HepG2 (cell line): ENCODE data around the gene LORICRIN. TPM values are rescaled to one million over a fixed set of nuclear protein-coding genes. Genes with fewer than 3 reads are reported as not detected.

Experiments used
- ATAC-seq: fragments of 200-7000 bp; cut with Tn5 transposase; 3 replicates; pipeline ENCODE4 v1.9.1; 2020; ENCODE audit warnings: mild to moderate bottlenecking, moderate library complexity
- BruUV-seq: library from RNA; stranded (reverse); fragments of 400-500 nt; replicated peaks from 2 replicates; lab custom pipeline; 2021; lab: Mats Ljungman, UMichigan
- CTCF ChIA-PET: fragments of 300-600 bp; formaldehyde crosslinking; extraction: SDS; loops from one replicate; lab custom pipeline; 2021; ENCODE audit warnings: low total read pairs, inconsistent platforms, low intra/inter-chr PET ratio; lab: Yijun Ruan, JAX
- POLR2A ChIA-PET: fragments of 350-600 bp; sonication (Branson Sonifier 250); formaldehyde crosslinking; loops from one replicate; lab custom pipeline; 2020; ENCODE audit warnings: antibody characterized with exemption, inconsistent platforms; lab: Yijun Ruan, JAX
- DNase-seq: peaks from one replicate; pipeline ENCODE4 v3.0.0-alpha.2; 2015; ENCODE audit warnings: low spot score
- FAIRE-seq: peaks from 3 replicates; lab custom pipeline; 2011; peaks lifted over from hg19 to GRCh38; lab: Jason Lieb, UNC
- H2AFZ ChIP-seq: one replicate; pipeline ENCODE4 v1.6.1; 2011; ENCODE audit warnings: low read length, inconsistent platforms
- H3K27ac ChIP-seq: fragments of 300-600 bp; 3 replicates; pipeline ENCODE4 v1.8.0; 2011; ENCODE audit warnings: mixed run types, mild to moderate bottlenecking, mixed read lengths, low read length, inconsistent platforms; ENCODE audit not compliant: insufficient read depth; ENCODE audit errors: extremely low read length
- H3K27me3 ChIP-seq, 2 experiments: fragments of 200-600 bp in 1 of 2; 2 replicates in 1 of 2; 3 replicates in 1 of 2; pipeline versions ENCODE4 v1.6.0 to v1.8.0; 2011; ENCODE audit warnings: low read length in 2 of 2, mild to moderate bottlenecking in 2 of 2, moderate library complexity in 2 of 2, inconsistent platforms in 1 of 2; ENCODE audit not compliant: insufficient read depth in 2 of 2, control insufficient read depth in 1 of 2
- H3K36me3 ChIP-seq, 2 experiments: fragments of 200-600 bp in 1 of 2; replicated peaks in 1 of 2; 2 replicates in 1 of 2; 3 replicates in 1 of 2; pipeline versions ENCODE4 v1.5.1 to v1.8.0; 2011; ENCODE audit warnings: low read length in 2 of 2, inconsistent platforms in 1 of 2; ENCODE audit not compliant: insufficient read depth in 2 of 2, control insufficient read depth in 1 of 2
- H3K4me1 ChIP-seq: 2 replicates; pipeline ENCODE4 v1.5.1; 2012; ENCODE audit warnings: low read length, inconsistent platforms; ENCODE audit not compliant: insufficient read depth
- H3K4me2 ChIP-seq: 2 replicates; pipeline ENCODE4 v1.6.0; 2011; ENCODE audit warnings: low read depth, low read length, inconsistent platforms
- H3K4me3 ChIP-seq, 3 experiments: fragments of 200-600 bp in 1 of 3; sonication (generic), shearing (Covaris generic) in 1 of 3; replicated peaks in 1 of 3; 2 replicates each; pipeline ENCODE4 v1.5.1; 2011 to 2016; ENCODE audit warnings: low read length in 3 of 3, inconsistent platforms in 2 of 3, low read depth in 2 of 3, mild to moderate bottlenecking in 2 of 3, control low read depth in 1 of 3, mixed read lengths in 1 of 3; ENCODE audit not compliant: insufficient read depth in 1 of 3
- H3K79me2 ChIP-seq: one replicate; pipeline ENCODE4 v1.6.1; 2011; ENCODE audit warnings: low read length, inconsistent platforms; ENCODE audit not compliant: insufficient read depth
- H3K9ac ChIP-seq: 2 replicates; pipeline ENCODE4 v1.6.0; 2011; ENCODE audit warnings: mild to moderate bottlenecking, low read depth, low read length, inconsistent platforms; ENCODE audit not compliant: insufficient read depth
- H3K9me3 ChIP-seq: 2 replicates; pipeline ENCODE4 v1.5.1; 2012; ENCODE audit warnings: mild to moderate bottlenecking, low read length
- H4K20me1 ChIP-seq: 2 replicates; pipeline ENCODE4 v1.6.0; 2011; ENCODE audit warnings: inconsistent platforms, mild to moderate bottlenecking, low read length, moderate library complexity; ENCODE audit not compliant: insufficient read depth
- CEBPG ChIP-seq: IDR thresholded peaks from 2 replicates; pipeline ENCODE4 v1.6.1; 2016
- DNMT3B ChIP-seq: conservative IDR thresholded peaks from 2 replicates; pipeline ENCODE4 v1.6.1; 2016; ENCODE audit warnings: missing biosample characterization, control low read depth
- DZIP1 ChIP-seq: sonication (generic); formaldehyde crosslinking; IDR thresholded peaks from 2 replicates; pipeline ENCODE4 v1.5.0; 2020; ENCODE audit warnings: mild to moderate bottlenecking, missing genetic modification reagents
- HOXA5 ChIP-seq: sonication (generic); formaldehyde crosslinking; IDR thresholded peaks from 2 replicates; pipeline ENCODE4 v1.4.0; 2020; ENCODE audit warnings: missing genetic modification reagents
- MXD1 ChIP-seq: sonication (generic); formaldehyde crosslinking; IDR thresholded peaks from 2 replicates; pipeline ENCODE4 v1.4.0; 2020; ENCODE audit warnings: mild to moderate bottlenecking, missing genetic modification reagents
- RARG ChIP-seq: sonication (generic); formaldehyde crosslinking; IDR thresholded peaks from 2 replicates; pipeline ENCODE4 v1.4.0; 2020; ENCODE audit warnings: low read depth, mild to moderate bottlenecking, missing genetic modification reagents
- SRY ChIP-seq: sonication (generic); formaldehyde crosslinking; IDR thresholded peaks from 2 replicates; pipeline ENCODE4 v1.8.0; 2022; ENCODE audit warnings: mild to moderate bottlenecking, missing genetic modification reagents
- ZNF703 ChIP-seq: sonication (generic); formaldehyde crosslinking; IDR thresholded peaks from 2 replicates; pipeline ENCODE4 v1.5.1; 2020; ENCODE audit warnings: missing genetic modification reagents, mild to moderate bottlenecking, moderate library complexity, borderline replicate concordance
- ZSCAN25 ChIP-seq: sonication (generic); formaldehyde crosslinking; IDR thresholded peaks from 2 replicates; pipeline ENCODE4 v1.8.0; 2022; ENCODE audit warnings: mild to moderate bottlenecking, missing genetic modification reagents
- ZSCAN9 ChIP-seq: IDR thresholded peaks from 2 replicates; pipeline ENCODE4 v1.6.1; 2016; ENCODE audit warnings: borderline replicate concordance
- WGBS: methylation state at CpG from one replicate; pipeline ENCODE4 v1.1.6; 2017; ENCODE audit warnings: low lambda C conversion rate; 5-methylcytosine and 5-hydroxymethylcytosine counted together
- in situ Hi-C: cut with HindIII; loops from 2 replicates; pipeline ENCODE4 v1.10.0; 2017; ENCODE audit warnings: low pct_unique_long_range_greater_than_20kb; ENCODE audit not compliant: extremely low pct_ligation_motif_present
- intact Hi-C: fragments of 100-400 bp; cut with micrococcal nuclease; formaldehyde crosslinking; loops from one replicate; pipeline ENCODE4 v1.10.0; 2022; ENCODE audit not compliant: unreplicated experiment
- polyA plus RNA-seq, 8 experiments: library from polyadenylated mRNA; depleted of rRNA in 3 of 8; stranded (reverse) in 7 of 8; unstranded in 1 of 8; fragments of >200 nt; fragmentation: Illumina TruSeq in 4 of 8; extraction: Trizol in 4 of 8; gene quantifications; 2 replicates each; pipeline versions ENCODE4 v1.2.1 to v1.2.3, GENCODE V29; 2011 to 2016; ENCODE audit warnings: low read depth in 4 of 8, missing spikeins in 1 of 8, mixed read lengths in 1 of 8; ENCODE audit not compliant: insufficient read depth in 1 of 8
- total RNA-seq, 5 experiments: library from RNA; depleted of rRNA; stranded (reverse); fragments of >200 nt; fragmentation: Illumina TruSeq; extraction: Trizol; gene quantifications; 2 replicates each; pipeline ENCODE4 v1.2.3, GENCODE V29; 2016; ENCODE audit warnings: low read depth in 1 of 5

The LORICRIN gene
- total and polyA plus RNA-seq, 2 of the 13 experiments (the other 11 are each of a cell fraction or from before 2014, with no cell fraction given) = not detected

- TF ChIP-seq DZIP1 (CRISPR knock-in tag) = no peak
- TF ChIP-seq, all 625 proteins: peak for 0
These were observed 7.9 kb upstream of the LORICRIN start (continued) for GRCh38 chr1:153251562-153251961.

- H3K79me2 ChIP-seq = no peaks in the 10 kb centered on the region
- no peaks in the 10 kb centered on the region for H3K36me3 ChIP-seq
- H3K4me2 ChIP-seq = no peak overlapping the region
- ATAC-seq (no peak), FAIRE-seq (no peak), DNase-seq (no peak)
- CTCF ChIA-PET = no interaction called here
- TF ChIP-seq MXD1 (CRISPR knock-in tag) (no peak), ZSCAN9 (CRISPR knock-in tag) (no peak), CEBPG (CRISPR knock-in tag) (no peak), ZNF703 (no peak), DNMT3B (CRISPR knock-in tag) (no peak), RARG (no peak), SRY (CRISPR knock-in tag) (no peak), ZSCAN25 (CRISPR knock-in tag) (no peak), HOXA5 (CRISPR knock-in tag) (no peak)
- TF ChIP-seq, all 625 proteins: peak for 0
- Histone ChIP-seq H3K4me3 (no peak overlapping the region), H3K4me1 (no peaks in the 10 kb centered on the region), H2AFZ (no peak overlapping the region), H3K27me3 (no peaks in the 10 kb centered on the region), H3K9ac (no peak overlapping the region), H4K20me1 (no peaks in the 10 kb centered on the region), H3K27ac (no peak overlapping the region), H3K9me3 (no peaks in the 10 kb centered on the region)
- intact Hi-C loops = no loop called here
- in situ Hi-C loops = no loop called here
- POLR2A ChIA-PET = no interaction called here
- WGBS = 48% methylated on average over 4 of the region's 4 CpGs
- no TSS peak for BruUV-seq
These were observed 7.5 kb upstream of the LORICRIN start for GRCh38 chr1:153251988-153252387.
